Epithelial cell of proximal tubule (primary cell): ENCODE measurements around the gene SEC63. TPM values are rescaled to one million over a fixed set of nuclear protein-coding genes. Genes with fewer than 3 reads are reported as not detected.
"Not testable (repeated sequence)": the region's sequence is repeated elsewhere in the genome, so short reads cannot be mapped to it uniquely, and the experiment has no call there.

ENCODE experiments used
- DNase-seq: peaks from one replicate; pipeline ENCODE4 v3.0.0-alpha.2; 2011; ENCODE audit warnings: low read depth
- H3K4me3 ChIP-seq: 2 replicates; pipeline ENCODE4 v1.5.1; 2011; ENCODE audit warnings: low read depth, mild to moderate bottlenecking, low read length
- total RNA-seq: library from RNA; depleted of rRNA; stranded (reverse); fragments of >200 nt; gene quantifications from 2 replicates; pipeline ENCODE4 v1.2.3, GENCODE V29; 2015
- TF ChIP-seq, protein P1 (sequence below): conservative IDR thresholded peaks from 2 replicates; pipeline ENCODE4 v1.5.1; 2012; ENCODE audit warnings: low read depth, mild to moderate bottlenecking, low read length

SEC63 gene, protein sequence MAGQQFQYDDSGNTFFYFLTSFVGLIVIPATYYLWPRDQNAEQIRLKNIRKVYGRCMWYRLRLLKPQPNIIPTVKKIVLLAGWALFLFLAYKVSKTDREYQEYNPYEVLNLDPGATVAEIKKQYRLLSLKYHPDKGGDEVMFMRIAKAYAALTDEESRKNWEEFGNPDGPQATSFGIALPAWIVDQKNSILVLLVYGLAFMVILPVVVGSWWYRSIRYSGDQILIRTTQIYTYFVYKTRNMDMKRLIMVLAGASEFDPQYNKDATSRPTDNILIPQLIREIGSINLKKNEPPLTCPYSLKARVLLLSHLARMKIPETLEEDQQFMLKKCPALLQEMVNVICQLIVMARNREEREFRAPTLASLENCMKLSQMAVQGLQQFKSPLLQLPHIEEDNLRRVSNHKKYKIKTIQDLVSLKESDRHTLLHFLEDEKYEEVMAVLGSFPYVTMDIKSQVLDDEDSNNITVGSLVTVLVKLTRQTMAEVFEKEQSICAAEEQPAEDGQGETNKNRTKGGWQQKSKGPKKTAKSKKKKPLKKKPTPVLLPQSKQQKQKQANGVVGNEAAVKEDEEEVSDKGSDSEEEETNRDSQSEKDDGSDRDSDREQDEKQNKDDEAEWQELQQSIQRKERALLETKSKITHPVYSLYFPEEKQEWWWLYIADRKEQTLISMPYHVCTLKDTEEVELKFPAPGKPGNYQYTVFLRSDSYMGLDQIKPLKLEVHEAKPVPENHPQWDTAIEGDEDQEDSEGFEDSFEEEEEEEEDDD
- total RNA-seq: 5.4 and 5.6 TPM in 2 replicates

DNA sequence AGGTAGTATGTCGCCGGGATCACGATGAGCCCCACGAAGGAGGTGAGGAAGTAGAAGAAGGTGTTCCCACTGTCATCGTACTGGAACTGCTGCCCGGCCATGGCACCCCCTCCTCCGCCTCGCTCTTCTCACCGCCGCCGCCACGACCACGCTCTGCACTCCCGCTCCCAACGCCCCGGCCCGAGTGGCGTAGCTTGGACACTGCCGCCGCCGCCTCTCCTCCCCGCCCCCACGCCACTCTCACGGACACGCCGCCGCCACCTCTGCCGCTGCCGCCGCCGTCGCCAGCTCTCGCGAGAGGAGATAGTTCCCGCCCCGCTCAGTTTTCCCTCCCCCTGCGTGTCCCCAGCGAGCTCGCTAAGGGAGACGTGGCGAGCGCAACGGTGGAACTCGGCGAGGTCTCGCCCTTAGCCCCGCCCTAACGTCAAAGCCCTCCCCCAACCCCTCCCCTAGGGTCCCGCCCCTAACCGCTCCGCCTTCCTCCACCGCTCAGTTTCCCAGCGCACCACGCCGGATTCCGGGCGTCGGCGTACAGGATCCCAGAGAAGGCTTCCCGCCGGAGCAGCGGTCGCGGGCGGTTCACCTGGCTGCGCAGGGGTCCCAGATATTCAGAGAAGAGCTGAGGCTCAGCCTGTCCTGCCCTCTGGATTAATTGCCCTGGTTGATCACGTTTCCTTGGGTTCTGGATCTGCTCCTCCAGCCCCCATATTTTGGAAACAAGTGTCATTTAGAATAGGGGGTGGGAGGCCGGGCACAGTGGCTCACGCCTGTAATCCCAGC, at the start of gene SEC63:
SEC63 (minus strand) TSS at position 300 of the 780 bp plus-strand sequence; CDS start at position 101, 199 bp downstream.
- TF ChIP-seq, protein P1, sequence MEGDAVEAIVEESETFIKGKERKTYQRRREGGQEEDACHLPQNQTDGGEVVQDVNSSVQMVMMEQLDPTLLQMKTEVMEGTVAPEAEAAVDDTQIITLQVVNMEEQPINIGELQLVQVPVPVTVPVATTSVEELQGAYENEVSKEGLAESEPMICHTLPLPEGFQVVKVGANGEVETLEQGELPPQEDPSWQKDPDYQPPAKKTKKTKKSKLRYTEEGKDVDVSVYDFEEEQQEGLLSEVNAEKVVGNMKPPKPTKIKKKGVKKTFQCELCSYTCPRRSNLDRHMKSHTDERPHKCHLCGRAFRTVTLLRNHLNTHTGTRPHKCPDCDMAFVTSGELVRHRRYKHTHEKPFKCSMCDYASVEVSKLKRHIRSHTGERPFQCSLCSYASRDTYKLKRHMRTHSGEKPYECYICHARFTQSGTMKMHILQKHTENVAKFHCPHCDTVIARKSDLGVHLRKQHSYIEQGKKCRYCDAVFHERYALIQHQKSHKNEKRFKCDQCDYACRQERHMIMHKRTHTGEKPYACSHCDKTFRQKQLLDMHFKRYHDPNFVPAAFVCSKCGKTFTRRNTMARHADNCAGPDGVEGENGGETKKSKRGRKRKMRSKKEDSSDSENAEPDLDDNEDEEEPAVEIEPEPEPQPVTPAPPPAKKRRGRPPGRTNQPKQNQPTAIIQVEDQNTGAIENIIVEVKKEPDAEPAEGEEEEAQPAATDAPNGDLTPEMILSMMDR: no peak
- peak within 1 kb of the TSS; percentile 74 for H3K4me3 ChIP-seq
- peak; percentile 42 for DNase-seq

DNA sequence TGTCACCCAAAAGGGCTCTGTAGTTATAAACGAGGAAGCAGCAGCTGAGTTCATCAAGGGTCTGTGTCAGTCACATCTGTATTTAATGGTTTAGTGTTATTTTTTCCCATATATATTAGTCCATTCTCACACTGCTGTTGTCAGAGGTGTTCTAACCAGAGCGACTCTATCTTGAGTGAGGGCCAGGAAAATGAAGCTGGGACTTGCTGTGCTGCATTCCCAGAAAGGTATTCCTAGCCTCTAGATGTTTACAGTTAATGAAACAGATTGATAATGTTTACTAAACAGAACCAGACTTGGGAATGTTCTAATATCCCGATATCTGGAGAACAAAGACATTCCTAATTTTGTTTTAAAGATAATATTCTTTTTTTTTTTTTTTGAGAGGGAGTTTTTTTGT, 48.0 kb upstream of the SEC63 start:
- H3K4me3 ChIP-seq: no peak overlapping the region
- DNase-seq: no peak
- TF ChIP-seq, protein P1: no peak

DNA sequence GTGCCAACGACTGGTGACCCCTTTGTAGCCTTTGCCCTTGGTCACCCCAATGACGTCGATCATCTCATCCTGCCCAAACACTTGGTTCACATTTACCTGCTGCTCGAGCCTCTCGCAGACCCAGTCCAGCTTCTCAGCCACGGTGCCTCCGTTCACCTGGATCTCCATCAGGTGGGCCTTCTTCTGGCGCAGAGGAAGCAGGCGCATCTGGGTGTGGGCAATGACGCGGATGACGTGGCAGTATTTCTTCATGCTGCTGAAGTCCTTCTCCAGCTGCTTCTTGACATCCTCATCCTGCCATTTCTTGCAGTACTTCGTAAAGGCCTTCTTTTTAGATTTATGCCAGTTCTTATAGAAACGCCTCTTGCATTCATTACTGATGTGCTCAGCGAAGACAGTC, 46.9 kb upstream of the SEC63 start:
- H3K4me3 ChIP-seq: no peak overlapping the region
- no peak for DNase-seq
- TF ChIP-seq, protein P1: no peak

DNA sequence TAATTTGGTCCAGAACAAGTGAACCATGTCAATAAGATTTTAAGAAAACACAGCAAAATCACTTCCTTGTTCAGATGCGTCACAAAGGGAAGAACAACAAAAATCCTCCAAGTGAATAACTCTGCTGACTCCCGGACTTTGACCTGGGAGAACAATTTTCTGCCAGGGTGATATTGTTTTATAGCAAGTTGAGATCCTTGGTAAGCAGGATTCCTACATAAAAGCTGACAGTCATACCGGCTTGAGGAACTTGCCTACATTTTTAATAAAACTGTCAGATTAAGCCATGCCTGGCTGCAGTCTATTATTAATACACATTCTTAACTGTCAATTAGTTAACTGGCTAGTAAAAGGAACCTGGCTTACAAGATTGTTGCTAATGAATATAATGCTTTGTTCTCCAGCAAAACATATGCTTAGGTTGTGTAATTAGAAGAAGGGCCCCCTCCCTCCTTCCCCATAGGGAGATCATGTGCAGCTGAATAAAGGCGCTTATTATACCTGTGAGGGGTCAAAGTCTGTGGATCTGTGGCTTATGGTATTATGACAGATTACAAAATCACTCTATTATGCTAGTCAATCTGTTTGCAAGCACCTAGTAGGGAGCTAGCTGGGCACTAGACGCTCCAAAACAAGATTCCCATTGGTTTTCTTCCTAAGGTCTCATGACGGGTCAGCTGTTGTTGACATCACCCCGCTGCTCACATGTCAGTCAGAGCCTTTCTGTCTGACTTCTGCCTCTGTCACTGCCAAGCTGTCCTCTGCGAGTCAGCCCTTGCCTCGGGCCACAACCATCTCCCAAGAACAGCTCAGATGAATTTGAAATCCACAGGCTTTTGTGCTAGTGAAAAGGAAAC, 44.6 kb upstream of the SEC63 start:
- TF ChIP-seq, protein P1: no peak
- DNase-seq: peak; percentile 86
- peak overlapping the region; percentile 0 for H3K4me3 ChIP-seq

DNA sequence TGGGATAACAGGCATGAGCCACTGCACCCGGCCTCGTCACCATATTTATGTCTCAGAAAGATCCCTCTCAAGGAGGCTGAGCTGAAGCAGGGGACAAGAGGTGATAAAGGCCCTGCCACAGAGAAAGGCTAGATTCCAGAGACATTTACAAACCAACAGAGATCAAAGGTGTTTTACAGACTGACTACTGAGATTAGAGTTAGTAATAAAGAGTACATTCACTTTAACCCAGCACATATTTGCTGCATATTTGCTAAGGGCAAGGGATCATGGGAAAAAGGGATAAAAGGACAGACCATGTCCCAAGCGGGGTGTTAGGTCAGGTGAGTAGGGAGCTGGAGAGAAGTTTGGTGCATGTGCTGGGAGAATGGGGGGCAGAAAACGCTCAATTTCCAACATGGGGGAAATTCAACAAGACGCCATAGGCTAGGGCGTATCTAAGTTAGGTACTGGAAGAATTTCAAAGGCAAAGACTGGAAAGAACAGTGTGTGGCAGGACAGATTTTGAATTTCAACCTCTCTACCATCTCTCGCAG, 43.8 kb upstream of the SEC63 start:
- DNase-seq: no peak
- TF ChIP-seq, protein P1: no peak
- no peak overlapping the region for H3K4me3 ChIP-seq

DNA sequence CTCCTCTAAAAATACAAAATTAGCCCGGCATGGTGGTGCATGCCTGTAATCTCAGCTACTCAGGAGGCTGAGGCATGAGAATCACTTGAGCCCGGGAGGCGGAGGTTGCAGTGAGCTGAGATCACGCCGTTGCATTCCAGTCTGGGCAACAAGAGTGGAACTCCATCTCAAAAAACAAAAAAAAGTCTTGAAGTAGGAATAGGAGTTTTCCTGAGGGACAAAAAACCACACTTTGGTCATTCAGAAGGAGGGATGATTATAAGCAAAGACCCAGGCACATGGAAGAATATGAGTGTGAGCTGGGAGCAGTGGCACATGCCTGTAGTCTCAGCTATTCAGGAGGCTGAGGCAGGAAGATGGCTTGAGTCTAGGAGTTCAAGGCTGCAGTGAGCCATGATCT, 42.3 kb upstream of the SEC63 start:
- H3K4me3 ChIP-seq, DNase-seq: not testable (repeated sequence)
